ENCODE data around the gene DDX43. TPM values are rescaled to one million over a fixed set of nuclear protein-coding genes. Genes with fewer than 3 reads are reported as not detected.
A peak's percentile ranks its signal among the peaks of the same experiment; 100 is the strongest.

DDX43 gene
- total and polyA plus RNA-seq, 10 of the 15 experiments (the other 5 are each of a cell fraction or from before 2014, with no cell fraction given), result 0.12 TPM; not detected in 9

- TF ChIP-seq HSF1 (IDR thresholded peaks at IDR 0.05; ENCODE audit: low read depth, low read length) (peak; percentile 91), RB1 (IDR thresholded peaks at IDR 0.05; ENCODE audit: borderline replicate concordance) (peak; percentile 85; the same call in 1 of the 2 replicates), NFIC (IDR thresholded peaks at IDR 0.05; ENCODE audit: low read depth, low read length) (0 out of 2 replicates have a peak, but pooled peaks have one; percentile 22), ASH2L (IDR thresholded peaks at IDR 0.05; ENCODE audit: borderline replicate concordance, low read depth) (no peak), IRF3 (IDR thresholded peaks at IDR 0.05) (no peak), NBN (IDR thresholded peaks at IDR 0.05) (0 out of 2 replicates have a peak, but pooled peaks have one; percentile 59), POU2F2 (IDR thresholded peaks at IDR 0.05; ENCODE audit: borderline replicate concordance, low read depth, low read length) (peak; percentile 33; the same call in 1 of the 3 replicates), E2F8 (IDR thresholded peaks at IDR 0.05; ENCODE audit: low read depth, partially characterized antibody) (peak; percentile 59), HCFC1 (IDR thresholded peaks at IDR 0.05; ENCODE audit: low read length) (no peak), POLR2AphosphoS2 (IDR thresholded peaks at IDR 0.05; ENCODE audit: low read depth, low read length) (no peak), ZBED1 (IDR thresholded peaks at IDR 0.05; ENCODE audit: borderline replicate concordance) (no peak), CREB1 (IDR thresholded peaks at IDR 0.05; ENCODE audit: low read depth) (peak; percentile 8), GATAD2B (conservative IDR thresholded peaks at IDR 0.05; ENCODE audit: low read depth) (no peak; the same call in 1 of the 2 replicates), RUNX3 (IDR thresholded peaks at IDR 0.05; ENCODE audit: low read length) (peak; percentile 61), SUPT20H (IDR thresholded peaks at IDR 0.05; ENCODE audit: borderline replicate concordance, control insufficient read depth, low read depth, low read length) (no peak), SUZ12 (IDR thresholded peaks at IDR 0.05; ENCODE audit: unreplicated experiment) (no peak), CBFB (IDR thresholded peaks at IDR 0.05; ENCODE audit: low read depth) (peak; percentile 69; the same call in 1 of the 2 replicates), POLR2A (IDR thresholded peaks at IDR 0.05; ENCODE audit: low read depth, low read length) (peak; percentile 72), FOXM1 (IDR thresholded peaks at IDR 0.05; ENCODE audit: low read depth, low read length) (0 out of 2 replicates have a peak, but pooled peaks have one; percentile 8), TARDBP (IDR thresholded peaks at IDR 0.05; ENCODE audit: borderline replicate concordance) (peak; percentile 39; the same call in 1 of the 2 replicates), TAF1 (IDR thresholded peaks at IDR 0.05; ENCODE audit: borderline replicate concordance, low read depth, low read length) (peak; percentile 78; the same call in 1 of the 2 replicates), RELA (IDR thresholded peaks at IDR 0.05; ENCODE audit: borderline replicate concordance, partially characterized antibody) (peak; percentile 51), EGR1 (IDR thresholded peaks at IDR 0.05; ENCODE audit: borderline replicate concordance in 1 of 2, low read depth in 2 of 2, low read length in 2 of 2) (no peak), TCF12 (IDR thresholded peaks at IDR 0.05; ENCODE audit: low read depth, low read length) (peak; percentile 21; the same call in 1 of the 2 replicates), EED (IDR thresholded peaks at IDR 0.05; ENCODE audit: low read depth) (peak; percentile 93), TCF3 (IDR thresholded peaks at IDR 0.05; ENCODE audit: borderline replicate concordance, insufficient read depth, low read depth, low read length) (peak; percentile 76; the same call in 1 of the 2 replicates), ELK1 (IDR thresholded peaks at IDR 0.05; ENCODE audit: low read depth, low read length) (no peak), IKZF1 (conservative IDR thresholded peaks at IDR 0.05) (peak; percentile 95)
These were observed 57.5 kb downstream of the DDX43 start, which contains the start of gene CGAS (continued) for GRCh38 chr6:73452107-73452461.
